Measurements from ENCODE around the gene SUSD1. TPM values are rescaled to one million over a fixed set of nuclear protein-coding genes. Genes with fewer than 3 reads are reported as not detected.

Gene SUSD1
- 10 to 100 TPM; 15.5 to 29.5 (median 20.4) TPM for total RNA-seq

GRCh38 chr9:112174965-112175795 is at the start of gene SUSD1:
TSS of gene SUSD1 (minus strand) at chr9:112175297. CDS start at chr9:112175235, 62 bp downstream.
- peak; percentile 28 to 66 for ATAC-seq (ENCODE audit: low FRiP score in 2 of 2)
- DNase-seq = peak; percentile 51 to 91
- peaks cover 19 to 37% (median 20%) of the 10 kb centered on the region in 4 donors for H3K4me1 ChIP-seq
- H3K9me3 ChIP-seq = no peaks in the 10 kb centered on the region
- WGBS, 2 donors = 7 to 23% methylated on average over 14 to 56 of the region's 88 CpGs
- H3K36me3 ChIP-seq = no peaks in the 10 kb centered on the region
- peak within 1 kb of the TSS; percentile 25 to 87 (median 81) for H3K4me3 ChIP-seq
- TF ChIP-seq EP300 (IDR thresholded peaks at IDR 0.05) = no peak
- peak in 2 of 6 experiments; percentile 5 to 19 for TF ChIP-seq CTCF (IDR thresholded peaks at IDR 0.05)
- TF ChIP-seq POLR2A (IDR thresholded peaks at IDR 0.05) = peak in 1 of 4 donors; percentile 55
- no peaks in the 10 kb centered on the region for H3K27me3 ChIP-seq
- peak within 1 kb of the TSS; percentile 73 to 92 (median 82) for H3K27ac ChIP-seq

- WGBS, 2 donors = 76 to 93% methylated on average over 4 of the region's 4 CpGs
- no peak overlapping the region for H3K4me3 ChIP-seq
- H3K4me1 ChIP-seq = no peaks in the 10 kb centered on the region
- peaks cover 12 to 81% (median 33%) of the 10 kb centered on the region in 4 donors for H3K36me3 ChIP-seq
- H3K27ac ChIP-seq = no peak overlapping the region
- TF ChIP-seq EP300 (IDR thresholded peaks at IDR 0.05) = no peak
- no peak for TF ChIP-seq POLR2AphosphoS5 (IDR thresholded peaks at IDR 0.05)
- TF ChIP-seq CTCF (IDR thresholded peaks at IDR 0.05) = no peak
- no peak for TF ChIP-seq POLR2A (IDR thresholded peaks at IDR 0.05)
- DNase-seq (no peak), ATAC-seq (ENCODE audit: low FRiP score in 2 of 2) (no peak)
- no peaks in the 10 kb centered on the region for H3K9me3 ChIP-seq
- H3K27me3 ChIP-seq = no peaks in the 10 kb centered on the region
Measured at GRCh38 chr9:112224401-112225289, 49.5 kb upstream of the SUSD1 start.

- H3K27me3 ChIP-seq = no peaks in the 10 kb centered on the region
- no peak overlapping the region for H3K4me3 ChIP-seq
- DNase-seq (no peak), ATAC-seq (ENCODE audit: low FRiP score in 2 of 2) (no peak)
- 71 to 80% methylated on average over 3 of the region's 3 CpGs for WGBS, 2 donors
- H3K36me3 ChIP-seq = peaks cover 0 to 56% (median 9%) of the 10 kb centered on the region in 4 donors
- H3K27ac ChIP-seq = no peak overlapping the region
- no peak for TF ChIP-seq CTCF (IDR thresholded peaks at IDR 0.05)
- TF ChIP-seq EP300 (IDR thresholded peaks at IDR 0.05) = no peak
- no peak for TF ChIP-seq POLR2A (IDR thresholded peaks at IDR 0.05)
- TF ChIP-seq POLR2AphosphoS5 (IDR thresholded peaks at IDR 0.05) = no peak
- no peaks in the 10 kb centered on the region for H3K4me1 ChIP-seq
- H3K9me3 ChIP-seq = no peaks in the 10 kb centered on the region
Measured at GRCh38 chr9:112218908-112219307, 43.8 kb upstream of the SUSD1 start.

GRCh38 chr9:112212926-112213325 is 37.8 kb upstream of the SUSD1 start:
- H3K4me3 ChIP-seq = no peak overlapping the region
- H3K36me3 ChIP-seq = peaks cover 0 to 46% (median 21%) of the 10 kb centered on the region in 4 donors
- no peak for TF ChIP-seq POLR2A (IDR thresholded peaks at IDR 0.05)
- no peak for TF ChIP-seq CTCF (IDR thresholded peaks at IDR 0.05)
- TF ChIP-seq EP300 (IDR thresholded peaks at IDR 0.05) = no peak
- no peak for TF ChIP-seq POLR2AphosphoS5 (IDR thresholded peaks at IDR 0.05)
- H3K9me3 ChIP-seq = peaks cover 0 to 7% (median 1%) of the 10 kb centered on the region in 4 donors
- H3K27ac ChIP-seq = no peak overlapping the region
- no peaks in the 10 kb centered on the region for H3K4me1 ChIP-seq
- no peak for ATAC-seq (ENCODE audit: low FRiP score in 2 of 2)
- H3K27me3 ChIP-seq = no peaks in the 10 kb centered on the region
- 97% methylated on average over 2 of the region's 2 CpGs for WGBS, 2 donors
- no peak for DNase-seq

All from upper lobe of left lung (tissue), 6 donors.